HG02852 (cell line): Measurements from ENCODE around the gene CD59.
"Not testable (repeated sequence)": the region's sequence is repeated elsewhere in the genome, so short reads cannot be mapped to it uniquely, and the experiment has no call there.

Source experiments
- ATAC-seq: cut with Tn5 transposase; IDR thresholded peaks from one replicate; pipeline ENCODE4 v1.9.1; 2021; ENCODE audit warnings: mild to moderate bottlenecking, moderate library complexity; ENCODE audit not compliant: unreplicated experiment

CD59 gene

DNA sequence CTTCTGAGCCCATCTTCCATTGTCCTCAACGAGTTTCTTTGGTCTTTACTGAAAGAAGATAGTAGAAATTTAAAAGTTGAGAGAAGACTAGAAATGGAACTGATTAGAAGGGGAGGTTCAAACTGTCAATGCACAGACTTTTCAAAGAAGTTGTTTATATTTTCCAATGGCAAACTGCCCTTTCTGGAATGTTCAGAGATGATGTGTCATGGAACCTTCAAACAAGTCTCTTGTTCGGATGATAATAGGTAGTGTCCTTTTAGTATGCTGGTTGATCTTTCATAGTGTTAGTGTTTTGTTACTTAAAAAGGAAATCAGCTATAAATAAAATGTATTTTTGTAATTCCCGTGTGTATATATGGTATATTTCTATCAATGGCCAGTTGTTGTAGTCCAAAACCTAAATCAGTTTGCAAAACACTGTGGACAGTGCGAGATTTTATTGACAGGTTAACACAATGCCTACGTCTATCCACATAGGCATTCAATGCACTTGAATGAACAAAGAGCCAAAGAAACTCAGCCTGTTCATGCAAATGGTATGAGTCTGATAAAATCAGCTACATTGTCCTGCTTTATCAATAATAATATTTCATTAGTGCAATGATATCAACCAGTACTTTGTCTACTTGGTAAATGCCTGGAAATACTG, 66.5 kb downstream of the CD59 start:
- ATAC-seq, result no peak

- no peak for ATAC-seq
These were observed 67.1 kb downstream of the CD59 start for GRCh38 chr11:33668951-33669596.

- no peak for ATAC-seq
These were observed 67.8 kb downstream of the CD59 start for GRCh38 chr11:33668468-33668825.

DNA sequence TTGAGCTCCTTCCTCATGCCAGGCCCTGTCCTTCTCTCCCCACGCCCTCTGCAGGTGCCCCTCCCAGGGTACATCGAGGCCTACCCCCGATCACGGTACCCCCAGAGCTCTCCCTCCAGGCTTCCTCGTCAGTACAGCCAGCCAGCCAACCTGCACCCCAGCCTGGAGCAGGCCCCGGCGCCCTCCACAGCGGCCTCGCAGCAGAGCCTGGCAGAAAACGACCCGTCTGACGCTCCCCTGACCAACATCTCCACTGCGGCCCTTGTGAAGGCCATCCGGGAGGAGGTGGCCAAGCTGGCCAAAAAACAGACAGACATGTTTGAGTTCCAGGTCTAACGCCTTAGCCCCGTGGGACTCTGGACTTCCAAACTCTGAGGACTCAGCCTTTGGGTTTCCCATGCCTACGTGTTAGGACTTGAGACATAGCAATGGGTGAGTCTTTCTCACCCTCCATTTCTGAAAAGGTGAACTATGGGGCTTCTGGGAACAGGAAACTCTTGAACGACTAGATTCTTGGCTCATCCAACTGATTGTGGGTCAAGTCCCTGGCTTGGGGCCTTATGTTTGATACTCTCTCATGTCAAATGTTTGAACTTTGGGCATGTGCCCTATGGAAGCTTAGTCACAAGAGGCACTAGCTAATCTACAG, 68.3 kb downstream of the CD59 start:
- ATAC-seq, result no peak

DNA sequence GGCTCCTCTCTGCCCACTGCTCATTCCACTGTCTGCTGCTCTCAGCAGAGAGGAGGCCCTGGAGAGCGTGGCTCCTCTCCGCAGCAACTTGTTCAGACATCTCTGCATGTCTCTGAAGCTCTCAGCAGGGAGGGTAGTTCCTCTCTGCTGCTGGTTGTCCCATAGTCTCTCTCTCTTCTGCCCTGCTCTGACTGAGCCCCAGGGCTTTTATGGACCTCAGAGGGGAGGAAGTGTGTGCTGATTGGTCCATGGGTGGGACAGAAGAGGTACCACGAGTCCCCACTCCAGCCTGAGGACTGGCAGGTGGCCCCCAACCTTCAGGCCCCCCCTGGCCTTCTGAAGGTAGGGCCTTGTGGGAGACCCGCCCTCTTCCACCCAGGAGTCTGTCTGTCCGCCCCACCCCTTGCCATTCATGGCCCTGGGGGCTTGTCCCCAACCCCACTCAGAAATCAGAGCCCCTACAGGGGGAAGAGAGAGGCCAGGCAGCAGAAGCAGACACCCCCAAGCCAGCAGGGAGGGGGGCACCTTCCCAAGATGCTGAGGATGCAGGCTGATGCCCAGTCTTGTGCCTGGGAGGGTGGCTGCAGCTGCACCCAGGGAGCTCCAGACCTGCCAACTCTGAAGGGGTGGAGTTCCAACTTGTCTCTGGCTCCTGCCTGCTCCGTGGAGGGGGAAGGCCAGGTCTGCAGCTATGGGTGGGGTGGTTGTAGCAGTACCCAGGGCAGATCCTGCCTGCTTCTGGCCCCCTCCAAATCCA, 70.7 kb downstream of the CD59 start:
- ATAC-seq, result no peak

DNA sequence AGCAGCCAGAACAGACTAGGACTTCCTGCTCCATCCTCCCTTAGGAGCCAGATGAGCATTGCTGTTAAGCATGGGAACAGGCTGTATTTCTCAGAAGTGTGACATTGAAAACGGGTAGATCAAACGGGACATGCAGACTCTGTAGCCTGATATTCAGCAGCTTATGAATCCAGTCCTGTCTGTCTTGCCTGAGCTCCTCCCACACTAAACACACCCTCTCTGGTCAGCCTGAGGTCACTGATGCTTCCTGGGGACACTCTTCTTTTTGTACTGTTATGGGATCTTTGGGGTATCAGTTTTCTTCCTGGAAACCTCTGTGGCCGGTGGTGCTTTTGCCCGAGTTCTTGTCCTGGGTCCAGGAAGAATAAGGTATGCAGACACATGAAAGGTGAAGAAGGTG, 71.4 kb downstream of the CD59 start:
- no peak for ATAC-seq

DNA sequence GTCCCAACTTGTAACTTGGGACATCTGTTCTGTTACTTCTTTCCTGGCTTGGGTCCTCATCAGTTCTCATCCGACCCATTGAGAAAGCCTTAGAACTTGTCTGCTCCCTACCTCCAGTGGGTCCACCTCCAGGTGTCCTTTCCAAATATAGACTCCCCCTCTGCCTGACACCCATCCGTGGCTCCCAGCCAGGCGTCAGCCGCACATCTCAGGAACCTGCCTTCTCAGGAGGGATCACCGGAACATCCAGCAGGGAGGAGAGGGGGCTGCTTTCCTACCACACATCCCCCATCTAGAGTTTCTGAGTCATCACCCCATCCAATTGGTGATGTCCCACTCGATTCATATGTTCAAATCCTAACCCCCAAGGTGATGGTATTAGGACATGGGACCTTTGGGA, 72.1 kb downstream of the CD59 start:
- no peak for ATAC-seq

DNA sequence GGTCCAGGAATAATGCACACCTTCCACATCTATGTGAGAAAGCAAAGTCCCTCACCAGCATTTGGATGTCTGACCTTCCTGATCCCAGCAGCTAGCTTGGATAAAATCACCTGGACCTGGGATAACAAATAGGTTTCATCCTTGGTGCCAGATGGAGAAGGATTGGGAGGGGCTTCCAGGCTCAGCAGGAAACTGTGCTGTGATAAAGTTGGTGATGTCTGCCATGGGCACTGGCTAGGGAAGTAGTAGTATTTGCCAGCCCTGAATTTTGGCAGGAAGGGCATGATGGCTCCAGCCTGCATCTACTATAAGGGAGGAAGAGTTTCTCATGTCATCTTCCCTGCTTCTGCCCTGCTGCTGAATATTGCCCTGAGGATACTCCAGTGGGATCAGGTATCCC, 73.1 kb downstream of the CD59 start:
- ATAC-seq, result no peak

- ATAC-seq, result not testable (repeated sequence)
These were observed 74.7 kb downstream of the CD59 start for GRCh38 chr11:33661526-33661925.

DNA sequence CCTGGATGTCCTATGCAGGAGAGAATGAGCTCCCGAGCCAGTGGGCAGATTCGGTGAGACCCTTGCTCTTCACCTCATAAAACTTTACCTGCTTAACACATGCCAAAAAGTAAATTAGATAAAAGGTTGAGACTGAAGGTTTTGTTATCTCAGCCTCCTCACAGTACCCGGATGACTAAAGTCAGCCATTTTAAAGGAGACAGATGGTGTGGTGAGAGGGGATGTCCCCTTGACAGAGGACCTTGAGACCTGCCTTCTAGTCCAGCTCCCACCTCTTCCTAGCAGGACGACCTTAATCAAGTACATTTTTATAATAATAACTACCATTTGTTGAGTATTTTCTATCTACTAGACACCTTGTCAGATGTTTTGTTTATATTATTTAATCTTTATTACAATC, 75.3 kb downstream of the CD59 start:
- ATAC-seq, result no peak

- no peak for ATAC-seq
These were observed 76.7 kb downstream of the CD59 start for GRCh38 chr11:33659370-33660139.

DNA sequence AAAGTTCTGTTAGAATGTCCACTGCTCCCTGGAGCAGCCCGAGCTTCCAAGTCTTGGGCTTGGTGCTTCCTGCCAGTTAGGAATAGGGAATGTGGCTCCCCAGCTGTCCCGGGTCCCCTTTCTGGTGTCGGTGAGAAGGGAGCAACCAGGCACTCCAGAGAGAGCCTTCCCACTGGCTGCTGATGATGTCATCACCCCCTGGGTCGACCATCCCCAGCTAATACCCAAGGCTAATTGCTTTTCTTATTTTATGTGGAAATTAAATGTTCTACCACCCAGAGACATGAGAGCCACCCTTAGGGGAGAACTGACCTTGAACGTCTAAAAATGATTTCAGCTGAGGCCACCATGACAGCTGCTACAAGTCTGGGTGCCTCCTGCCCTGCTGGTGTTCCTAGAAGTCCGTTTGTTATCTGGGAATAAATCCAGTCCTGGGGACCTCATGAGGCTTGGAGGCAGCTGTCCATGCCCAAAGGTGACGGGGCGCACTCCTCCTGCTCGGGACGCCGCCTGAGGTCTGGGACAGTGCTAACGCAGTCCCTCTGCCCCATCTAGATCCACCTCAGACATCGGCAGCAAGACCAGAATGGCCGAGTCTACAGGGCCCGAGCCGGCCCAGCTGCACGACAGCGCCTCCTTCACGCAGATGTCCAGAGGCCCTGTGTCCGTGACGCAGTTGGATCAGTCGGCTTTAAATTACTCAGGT, 77.9 kb downstream of the CD59 start:
- no peak for ATAC-seq

- ATAC-seq, result no peak
These were observed 78.5 kb downstream of the CD59 start for GRCh38 chr11:33657757-33658156.

DNA sequence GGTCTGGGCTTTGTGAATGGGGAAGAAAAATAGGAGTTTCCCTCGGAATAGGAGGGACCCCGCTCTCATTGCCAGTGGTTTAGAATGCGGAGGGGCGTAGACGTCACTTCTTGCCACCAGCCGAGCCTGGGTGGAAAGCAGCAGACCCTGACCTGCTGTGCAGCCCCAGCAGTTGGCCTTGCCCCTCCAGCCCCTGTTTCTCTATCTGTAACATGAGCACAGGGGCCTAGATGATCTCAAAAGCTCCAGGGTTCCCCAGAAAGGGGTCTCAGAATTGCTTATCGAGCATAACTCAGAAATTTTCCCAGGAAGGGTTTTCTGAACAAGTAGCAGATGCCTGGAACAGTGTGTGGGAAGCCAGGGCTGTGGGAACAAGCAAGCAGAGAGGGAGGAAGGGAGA, 79.5 kb downstream of the CD59 start:
- ATAC-seq, result no peak

DNA sequence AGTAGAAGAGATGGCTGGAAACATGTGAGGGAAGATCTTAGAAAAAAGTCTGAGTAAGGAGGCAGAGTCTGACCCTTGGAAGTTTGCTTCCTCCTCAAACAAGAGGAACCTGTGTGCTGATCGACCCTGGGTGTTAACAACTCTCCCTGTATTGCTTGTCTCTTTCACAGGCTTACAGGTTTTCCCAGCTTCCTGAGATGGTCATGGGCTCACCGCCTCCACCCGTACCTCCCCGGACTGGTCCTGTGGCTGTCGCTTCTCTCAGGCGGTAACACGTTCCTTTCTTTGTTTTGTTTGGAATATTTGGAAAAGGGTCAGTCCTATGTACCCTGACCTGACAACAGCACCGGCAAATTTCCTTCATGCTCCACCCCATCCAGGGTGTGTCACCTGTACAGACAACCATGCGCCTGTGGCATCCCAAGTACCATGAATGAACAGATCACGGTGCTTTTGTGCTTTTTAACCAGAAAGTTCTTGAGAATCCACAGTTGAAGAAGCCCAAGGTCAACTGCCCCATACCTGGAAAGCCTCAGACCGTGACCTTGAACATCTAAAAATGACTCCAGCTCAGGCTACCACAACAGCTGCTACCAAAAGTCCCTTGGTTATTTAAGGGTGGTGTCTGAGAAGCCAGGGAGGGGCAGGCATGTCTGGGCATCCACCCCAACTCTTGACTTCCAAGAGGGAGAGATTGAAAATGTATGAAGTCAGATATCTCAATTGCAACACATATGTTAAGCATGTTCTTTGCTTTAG, 80.2 kb downstream of the CD59 start:
- ATAC-seq, result peak; percentile 76

DNA sequence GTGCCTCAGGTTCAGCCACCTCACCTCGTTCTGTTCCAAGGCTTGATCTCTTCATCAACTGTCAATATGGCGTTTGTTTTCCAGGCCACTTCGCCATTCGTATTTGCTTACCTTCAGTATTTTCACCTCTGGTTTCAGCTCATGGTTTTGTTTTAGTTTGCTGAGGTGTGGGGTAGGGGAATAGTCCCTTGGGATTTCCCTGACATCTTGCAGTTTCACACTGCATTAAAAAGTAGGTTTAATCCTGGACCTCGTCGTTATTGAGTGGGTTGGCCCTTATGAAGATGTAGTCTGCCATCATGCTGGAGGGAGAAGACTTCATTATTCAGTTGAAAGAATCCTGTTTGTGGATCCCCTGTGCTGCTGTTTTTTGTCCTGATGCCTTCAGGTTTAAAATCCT, 81.6 kb downstream of the CD59 start:
- no peak for ATAC-seq
